Gastrocnemius medialis (tissue), 4 donors: ENCODE data around the gene C4BPA. TPM values are rescaled to one million over a fixed set of nuclear protein-coding genes. Genes with fewer than 3 reads are reported as not detected.

Experiments used
- ATAC-seq, 2 donors: fragments of 150-250 bp; one replicate each; pipeline ENCODE4 v1.9.1; 2016
- DNase-seq, 2 donors: peaks; one replicate each; pipeline ENCODE4 v3.0.0-alpha.2; 2019
- H3K27ac ChIP-seq, 4 donors: fragments of 200-600 bp; sonication (generic); 1 replicate in 1 of 4; 2 replicates in 3 of 4; pipeline ENCODE4 v1.5.1; 2016 to 2018; ENCODE audit warnings: mild to moderate bottlenecking in 2 of 4, moderate library complexity in 1 of 4
- H3K27me3 ChIP-seq, 3 donors: fragments of 200-600 bp; sonication (generic) in 2 of 3; 1 replicate in 1 of 3; 2 replicates in 2 of 3; pipeline versions ENCODE4 v1.5.1 to v1.6.0; 2016 to 2019; ENCODE audit warnings: mild to moderate bottlenecking in 1 of 3, moderate library complexity in 1 of 3
- H3K36me3 ChIP-seq, 2 donors: fragments of 200-600 bp; sonication (generic) in 1 of 2; one replicate each; pipeline ENCODE4 v1.5.1; 2017 to 2018
- H3K4me1 ChIP-seq, 2 donors: fragments of 200-600 bp; sonication (generic) in 1 of 2; one replicate each; pipeline ENCODE4 v1.5.1; 2016 to 2017; ENCODE audit warnings: mild to moderate bottlenecking in 2 of 2
- H3K4me3 ChIP-seq, 4 donors: fragments of 200-600 bp; sonication (generic) in 3 of 4; 1 replicate in 1 of 4; 2 replicates in 3 of 4; pipeline ENCODE4 v1.5.1; 2016 to 2019; ENCODE audit warnings: mild to moderate bottlenecking in 2 of 4
- H3K9me3 ChIP-seq, 3 donors: fragments of 200-600 bp; sonication (generic) in 2 of 3; 1 replicate in 1 of 3; 2 replicates in 2 of 3; pipeline ENCODE4 v1.5.1; 2016 to 2019
- POLR2A ChIP-seq, 2 donors: fragments of 450-650 bp; IDR thresholded peaks; one replicate each; pipeline ENCODE4 v1.6.1; 2017; ENCODE audit warnings: antibody characterized with exemption in 2 of 2, mild to moderate bottlenecking in 2 of 2, moderate library complexity in 2 of 2
- in situ Hi-C, 4 donors: fragments of 200-750 bp; cut with MboI; loops; one replicate each; pipeline versions ENCODE4 v1.15.0 to v1.8.0; 2017; ENCODE audit warnings: low sequenced_read_pairs in 4 of 4
- intact Hi-C: fragments of 100-400 bp; cut with DNase I; formaldehyde crosslinking; loops from one replicate; pipeline ENCODE4 v1.15.1; 2023; ENCODE audit warnings: low total_unique reads
- total RNA-seq, 4 donors: library from RNA; depleted of rRNA; stranded (reverse); fragments of >200 nt; gene quantifications; one replicate each; pipeline versions ENCODE4 v1.1.0 to v1.2.3, GENCODE V29; 2016
- TF ChIP-seq, protein P1 (sequence below), 5 experiments: fragments of 450-650 bp in 3 of 5; fragments of 200-600 bp in 2 of 5; sonication (generic) in 2 of 5; IDR thresholded peaks in 4 of 5; conservative IDR thresholded peaks in 1 of 5; 1 replicate in 4 of 5; 2 replicates in 1 of 5; pipeline ENCODE4 v1.5.1; 2016 to 2019; ENCODE audit warnings: antibody characterized with exemption in 5 of 5, mild to moderate bottlenecking in 3 of 5, moderate library complexity in 3 of 5

The C4BPA gene
- total RNA-seq: 1 to 10 TPM in 1 of 4 donors, under 1 TPM in 1, not detected in 2; 0.81 to 2.8 TPM

DNA sequence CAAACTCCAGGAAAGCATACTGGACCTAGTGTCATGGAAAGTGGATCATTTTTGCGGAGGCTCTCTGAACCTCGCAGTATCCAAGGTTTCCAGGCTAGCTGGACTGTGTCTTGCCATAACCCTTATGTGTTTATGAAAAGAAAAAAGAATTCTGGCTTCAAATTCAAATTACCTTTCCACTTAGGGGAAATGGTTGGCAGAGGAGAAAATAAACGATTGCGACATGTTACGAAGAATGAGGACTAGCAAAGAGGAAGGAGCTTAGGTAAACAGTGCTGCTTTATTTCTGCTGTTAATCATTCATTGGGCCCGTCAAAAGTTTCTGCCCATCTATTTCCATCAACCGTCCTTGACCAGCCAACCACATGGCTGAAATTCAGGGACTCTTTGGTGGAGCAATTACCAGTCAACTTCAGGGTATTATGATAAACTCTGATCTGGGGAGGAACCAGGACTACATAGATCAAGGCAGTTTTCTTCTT, at the start of gene C4BPA:
Gene C4BPA, plus strand, starts transcription at position 342 of the 482 bp plus-strand sequence. CDS start 8,793 bp downstream, outside the sequence.
- no peak within 1 kb of the TSS for H3K27ac ChIP-seq
- intact Hi-C loops: no loop called here
- no peaks in the 10 kb centered on the region for H3K9me3 ChIP-seq
- H3K27me3 ChIP-seq: no peaks in the 10 kb centered on the region
- DNase-seq (no peak), ATAC-seq (no peak)
- no peaks in the 10 kb centered on the region for H3K36me3 ChIP-seq
- no peak within 1 kb of the TSS for H3K4me3 ChIP-seq
- no peaks in the 10 kb centered on the region for H3K4me1 ChIP-seq
- TF ChIP-seq, protein P1, sequence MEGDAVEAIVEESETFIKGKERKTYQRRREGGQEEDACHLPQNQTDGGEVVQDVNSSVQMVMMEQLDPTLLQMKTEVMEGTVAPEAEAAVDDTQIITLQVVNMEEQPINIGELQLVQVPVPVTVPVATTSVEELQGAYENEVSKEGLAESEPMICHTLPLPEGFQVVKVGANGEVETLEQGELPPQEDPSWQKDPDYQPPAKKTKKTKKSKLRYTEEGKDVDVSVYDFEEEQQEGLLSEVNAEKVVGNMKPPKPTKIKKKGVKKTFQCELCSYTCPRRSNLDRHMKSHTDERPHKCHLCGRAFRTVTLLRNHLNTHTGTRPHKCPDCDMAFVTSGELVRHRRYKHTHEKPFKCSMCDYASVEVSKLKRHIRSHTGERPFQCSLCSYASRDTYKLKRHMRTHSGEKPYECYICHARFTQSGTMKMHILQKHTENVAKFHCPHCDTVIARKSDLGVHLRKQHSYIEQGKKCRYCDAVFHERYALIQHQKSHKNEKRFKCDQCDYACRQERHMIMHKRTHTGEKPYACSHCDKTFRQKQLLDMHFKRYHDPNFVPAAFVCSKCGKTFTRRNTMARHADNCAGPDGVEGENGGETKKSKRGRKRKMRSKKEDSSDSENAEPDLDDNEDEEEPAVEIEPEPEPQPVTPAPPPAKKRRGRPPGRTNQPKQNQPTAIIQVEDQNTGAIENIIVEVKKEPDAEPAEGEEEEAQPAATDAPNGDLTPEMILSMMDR (IDR thresholded peaks at IDR 0.05 in 4 of 5, conservative IDR thresholded peaks at IDR 0.05 in 1 of 5): no peak
- TF ChIP-seq POLR2A (IDR thresholded peaks at IDR 0.05): no peak
- in situ Hi-C loops: no loop called here

DNA sequence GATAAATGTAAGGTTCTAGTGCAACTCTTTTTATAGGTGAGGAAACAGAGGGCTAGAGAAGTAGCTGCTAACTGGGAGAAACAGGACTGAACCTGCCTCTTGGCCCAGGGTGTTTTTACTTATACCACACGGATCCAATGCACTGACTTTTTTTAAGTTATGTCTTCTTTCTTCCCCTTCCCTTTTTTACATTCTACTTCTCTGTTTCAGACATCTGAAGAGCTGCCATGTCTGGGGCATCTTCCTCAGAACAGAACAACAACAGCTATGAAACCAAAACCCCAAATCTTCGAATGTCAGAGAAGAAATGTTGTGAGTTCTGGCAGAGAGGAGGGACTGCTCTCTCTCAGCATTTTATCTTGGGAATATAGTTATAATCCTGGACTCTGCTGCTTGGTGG, 49.5 kb upstream of the C4BPA start:
- Histone ChIP-seq H3K9me3 (no peaks in the 10 kb centered on the region), H3K27me3 (no peaks in the 10 kb centered on the region), H3K4me3 (peak overlapping the region in 3 of 4 donors; percentile 9 to 77 (median 74)), H3K27ac (peak overlapping the region; percentile 93 to 95 (median 94)), H3K36me3 (peaks cover 0 to 1% of the 10 kb centered on the region in 2 donors), H3K4me1 (peaks cover 40 to 58% of the 10 kb centered on the region in 2 donors)
- no peak for ATAC-seq
- no peak for TF ChIP-seq POLR2A (IDR thresholded peaks at IDR 0.05)
- TF ChIP-seq, protein P1 (IDR thresholded peaks at IDR 0.05 in 4 of 5, conservative IDR thresholded peaks at IDR 0.05 in 1 of 5): no peak
- no peak for DNase-seq
- in situ Hi-C loops (loop anchor here in 2 of 4 donors (25.0 kb wide), 2 partner anchors 417 to 733 kb away; partner anchors contain the start of gene DYRK3 (in 1 of the 2)), intact Hi-C loops (loop anchor here (5.0 to 10.0 kb wide), 4 partner anchors 147 to 550 kb away; partner anchors contain the start of genes CD55 and RASSF5)

DNA sequence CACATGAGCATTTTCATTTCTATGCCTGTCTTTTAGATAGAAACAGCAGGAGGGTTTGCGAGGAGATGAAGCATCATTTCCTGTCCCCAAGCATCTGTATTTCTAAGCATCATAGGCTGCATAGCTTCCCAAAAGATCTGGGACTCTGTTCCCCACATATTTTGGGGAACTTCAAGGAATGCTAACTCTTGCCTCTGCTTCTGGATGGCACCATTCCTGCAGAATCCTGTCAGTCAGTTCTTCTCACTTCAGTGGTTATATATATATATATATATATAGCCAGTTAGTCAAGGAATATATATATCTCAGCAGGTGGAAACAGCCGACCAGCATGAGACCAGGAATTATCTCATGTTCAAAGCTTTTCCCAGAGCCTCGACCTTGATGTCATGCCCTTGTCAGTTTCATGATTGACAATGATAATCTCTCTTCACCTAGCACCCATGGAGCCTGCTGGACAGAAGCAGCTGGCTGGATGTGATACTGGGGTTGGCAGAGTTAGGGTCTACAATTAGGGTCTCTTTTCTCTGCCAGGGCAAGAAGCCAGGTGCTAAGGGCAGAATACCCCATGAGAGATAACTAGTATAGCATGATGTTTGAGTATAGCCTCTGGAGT, 48.5 kb upstream of the C4BPA start:
- ATAC-seq (peak in 1 of 2 donors; percentile 19), DNase-seq (peak in 1 of 2 donors; percentile 57)
- intact Hi-C loops: loop anchor here (5.0 to 10.0 kb wide), 3 partner anchors 363 to 762 kb away; partner anchors contain the start of gene RASSF5
- H3K4me3 ChIP-seq: peak overlapping the region in 2 of 4 donors; percentile 7 to 77
- H3K36me3 ChIP-seq: no peaks in the 10 kb centered on the region
- TF ChIP-seq, protein P1 (IDR thresholded peaks at IDR 0.05 in 4 of 5, conservative IDR thresholded peaks at IDR 0.05 in 1 of 5): no peak
- peak; percentile 52 to 79 for TF ChIP-seq POLR2A (IDR thresholded peaks at IDR 0.05)
- H3K27me3 ChIP-seq: no peaks in the 10 kb centered on the region
- no peaks in the 10 kb centered on the region for H3K9me3 ChIP-seq
- peak overlapping the region; percentile 93 to 95 (median 94) for H3K27ac ChIP-seq
- in situ Hi-C loops: loop anchor here in 2 of 4 donors (25.0 kb wide), 2 partner anchors 418 to 732 kb away; partner anchors contain the start of gene DYRK3 (in 1 of the 2)
- H3K4me1 ChIP-seq: peaks cover 50 to 64% of the 10 kb centered on the region in 2 donors

DNA sequence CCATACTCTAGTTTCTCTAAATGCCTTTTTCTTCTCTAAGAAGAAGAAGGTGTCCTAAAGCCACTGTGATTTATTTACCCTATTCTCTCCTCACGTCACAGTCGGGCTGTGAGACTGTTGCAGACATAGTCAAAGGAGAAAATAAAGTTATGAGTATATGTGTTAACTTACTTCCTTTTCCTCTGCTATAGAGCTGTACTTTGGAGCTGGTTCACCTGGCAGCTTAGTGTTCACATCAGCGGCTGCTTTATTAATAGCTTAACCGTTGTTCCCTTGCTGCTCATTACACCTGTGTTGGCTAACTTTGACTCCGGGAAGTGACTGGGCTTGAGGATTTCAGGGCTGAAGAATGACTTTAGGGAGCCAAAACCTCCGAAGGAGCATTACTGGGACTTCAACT, 47.4 kb upstream of the C4BPA start:
- H3K27me3 ChIP-seq: no peaks in the 10 kb centered on the region
- DNase-seq (peak; percentile 67 to 73), ATAC-seq (peak; percentile 41 to 43)
- peaks cover 0 to 6% of the 10 kb centered on the region in 2 donors for H3K36me3 ChIP-seq
- H3K27ac ChIP-seq: peak overlapping the region; percentile 93 to 95 (median 94)
- H3K4me3 ChIP-seq: peak overlapping the region; percentile 2 to 21 (median 10)
- TF ChIP-seq, protein P1 (IDR thresholded peaks at IDR 0.05 in 4 of 5, conservative IDR thresholded peaks at IDR 0.05 in 1 of 5): no peak
- TF ChIP-seq POLR2A (IDR thresholded peaks at IDR 0.05): peak; percentile 65 to 72
- in situ Hi-C loops (loop anchor here in 2 of 4 donors (25.0 kb wide), 2 partner anchors 419 to 731 kb away; partner anchors contain the start of gene DYRK3 (in 1 of the 2)), intact Hi-C loops (loop anchor here (5.0 to 10.0 kb wide), 3 partner anchors 364 to 761 kb away; partner anchors contain the start of gene RASSF5)
- peaks cover 44 to 65% of the 10 kb centered on the region in 2 donors for H3K4me1 ChIP-seq
- no peaks in the 10 kb centered on the region for H3K9me3 ChIP-seq
